Transverse colon (tissue), 4 donors: ENCODE results near the gene OOSP4A. TPM values are rescaled to one million over a fixed set of nuclear protein-coding genes. Genes with fewer than 3 reads are reported as not detected.
A peak's percentile ranks its signal among the peaks of the same experiment; 100 is the strongest.

ENCODE experiments used
- DNase-seq: peaks from one replicate; pipeline ENCODE4 v3.0.0-alpha.2; 2019
- H3K27ac ChIP-seq, 4 donors: fragments of 200-600 bp; sonication (generic); 2 replicates each; pipeline ENCODE4 v1.5.1; 2016 to 2018; ENCODE audit warnings: inconsistent platforms in 4 of 4
- H3K27me3 ChIP-seq: fragments of 200-600 bp; sonication (generic); 2 replicates; pipeline ENCODE4 v1.5.1; 2017; ENCODE audit warnings: inconsistent platforms
- H3K36me3 ChIP-seq, 4 donors: fragments of 200-600 bp; sonication (generic); 2 replicates each; pipeline ENCODE4 v1.5.1; 2017 to 2019; ENCODE audit warnings: inconsistent platforms in 4 of 4
- H3K4me1 ChIP-seq, 4 donors: fragments of 200-600 bp; sonication (generic); 2 replicates each; pipeline ENCODE4 v1.5.1; 2017 to 2020; ENCODE audit warnings: inconsistent platforms in 4 of 4
- H3K4me3 ChIP-seq, 4 donors: fragments of 200-600 bp; sonication (generic); 1 replicate in 1 of 4; 2 replicates in 3 of 4; pipeline versions ENCODE4 v1.5.1 to v1.6.1; 2017 to 2019; ENCODE audit warnings: inconsistent platforms in 4 of 4
- H3K9me3 ChIP-seq, 2 donors: fragments of 200-600 bp; sonication (generic); 2 replicates each; pipeline ENCODE4 v1.5.1; 2017 to 2019; ENCODE audit warnings: inconsistent platforms in 2 of 2
- EP300 ChIP-seq: sonication (generic); formaldehyde crosslinking; IDR thresholded peaks from one replicate; pipeline ENCODE4 v1.6.1; 2017; ENCODE audit warnings: antibody characterized with exemption, low read depth
- POLR2A ChIP-seq: fragments of 450-650 bp; IDR thresholded peaks from one replicate; pipeline ENCODE4 v1.6.1; 2016; ENCODE audit warnings: antibody characterized with exemption, mild to moderate bottlenecking, moderate library complexity
- POLR2AphosphoS5 ChIP-seq, 3 donors: sonication (generic); formaldehyde crosslinking; IDR thresholded peaks; one replicate each; pipeline ENCODE4 v1.6.1; 2016; ENCODE audit warnings: antibody characterized with exemption in 3 of 3
- WGBS, 2 donors: methylation state at CpG; one replicate each; pipeline ENCODE4 v1.1.5; 2018; ENCODE audit warnings: low coverage in 1 of 2; 5-methylcytosine and 5-hydroxymethylcytosine counted together
- in situ Hi-C, 4 donors: fragments of 200-750 bp; cut with MboI; loops; one replicate each; pipeline versions ENCODE4 v1.15.0 to v1.15.1; 2017; ENCODE audit warnings: low sequenced_read_pairs in 3 of 4, low pct_ligation_motif_present in 1 of 4, low pct_unique_long_range_greater_than_20kb in 1 of 4
- intact Hi-C: fragments of 100-400 bp; cut with DNase I; formaldehyde crosslinking; loops from one replicate; pipeline ENCODE4 v1.15.1; 2023; ENCODE audit warnings: low total_unique reads
- total RNA-seq, 4 donors: library from RNA; depleted of rRNA; stranded (reverse); fragments of >200 nt; gene quantifications; one replicate each; pipeline ENCODE4 v1.1.0, GENCODE V29; 2016
- TF ChIP-seq, protein P1 (sequence below), 5 experiments: fragments of 200-600 bp in 3 of 5; fragments of 450-650 bp in 2 of 5; sonication (generic) in 3 of 5; IDR thresholded peaks; 1 replicate in 2 of 5; 2 replicates in 3 of 5; pipeline ENCODE4 v1.5.1; 2016 to 2017; ENCODE audit warnings: antibody characterized with exemption in 5 of 5, inconsistent platforms in 3 of 5, mild to moderate bottlenecking in 2 of 5, moderate library complexity in 1 of 5

The OOSP4A gene
- total RNA-seq, 4 donors from 2014 or later: not detected

DNA sequence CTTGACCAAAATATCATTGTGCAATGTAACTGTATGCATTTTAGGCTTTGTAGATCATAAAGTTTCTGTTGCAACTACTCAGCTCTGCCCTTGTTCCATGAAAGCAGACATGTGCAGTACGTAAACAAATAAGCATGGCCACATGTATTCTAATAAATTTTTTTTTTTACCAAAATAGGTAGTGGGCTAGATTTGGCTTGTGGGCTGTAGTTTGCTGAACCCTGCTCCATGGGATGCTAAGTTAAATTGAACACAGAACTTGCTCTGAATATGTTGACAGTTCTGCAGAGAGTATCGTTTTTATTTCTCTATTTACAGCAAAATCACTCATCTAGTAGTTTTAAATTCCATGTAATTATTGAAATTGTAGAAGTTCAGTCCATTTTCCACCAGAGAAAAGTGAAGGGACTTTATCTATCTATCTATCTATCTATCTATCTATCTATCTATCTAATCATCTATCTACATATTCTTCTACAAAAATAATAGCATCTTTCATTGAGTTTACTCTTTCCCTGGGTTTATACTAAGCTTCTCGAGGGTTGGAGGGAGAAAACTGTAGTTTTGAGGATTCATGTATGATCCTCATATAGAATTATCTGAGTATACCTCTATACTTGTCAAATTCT is 9.5 kb upstream of the OOSP4A start:
- Histone ChIP-seq H3K27me3 (no peaks in the 10 kb centered on the region), H3K36me3 (no peaks in the 10 kb centered on the region), H3K27ac (no peak overlapping the region), H3K4me3 (no peak overlapping the region), H3K4me1 (no peaks in the 10 kb centered on the region), H3K9me3 (no peaks in the 10 kb centered on the region)
- DNase-seq: no peak
- intact Hi-C loops: no loop called here
- 77 to 81% methylated on average over 3 of the region's 3 CpGs for WGBS, 2 donors
- no peak for TF ChIP-seq EP300
- TF ChIP-seq, protein P1, sequence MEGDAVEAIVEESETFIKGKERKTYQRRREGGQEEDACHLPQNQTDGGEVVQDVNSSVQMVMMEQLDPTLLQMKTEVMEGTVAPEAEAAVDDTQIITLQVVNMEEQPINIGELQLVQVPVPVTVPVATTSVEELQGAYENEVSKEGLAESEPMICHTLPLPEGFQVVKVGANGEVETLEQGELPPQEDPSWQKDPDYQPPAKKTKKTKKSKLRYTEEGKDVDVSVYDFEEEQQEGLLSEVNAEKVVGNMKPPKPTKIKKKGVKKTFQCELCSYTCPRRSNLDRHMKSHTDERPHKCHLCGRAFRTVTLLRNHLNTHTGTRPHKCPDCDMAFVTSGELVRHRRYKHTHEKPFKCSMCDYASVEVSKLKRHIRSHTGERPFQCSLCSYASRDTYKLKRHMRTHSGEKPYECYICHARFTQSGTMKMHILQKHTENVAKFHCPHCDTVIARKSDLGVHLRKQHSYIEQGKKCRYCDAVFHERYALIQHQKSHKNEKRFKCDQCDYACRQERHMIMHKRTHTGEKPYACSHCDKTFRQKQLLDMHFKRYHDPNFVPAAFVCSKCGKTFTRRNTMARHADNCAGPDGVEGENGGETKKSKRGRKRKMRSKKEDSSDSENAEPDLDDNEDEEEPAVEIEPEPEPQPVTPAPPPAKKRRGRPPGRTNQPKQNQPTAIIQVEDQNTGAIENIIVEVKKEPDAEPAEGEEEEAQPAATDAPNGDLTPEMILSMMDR (IDR thresholded peaks at IDR 0.05): no peak
- no peak for TF ChIP-seq POLR2A
- TF ChIP-seq POLR2AphosphoS5 (IDR thresholded peaks at IDR 0.05): no peak
- in situ Hi-C loops: no loop called here

DNA sequence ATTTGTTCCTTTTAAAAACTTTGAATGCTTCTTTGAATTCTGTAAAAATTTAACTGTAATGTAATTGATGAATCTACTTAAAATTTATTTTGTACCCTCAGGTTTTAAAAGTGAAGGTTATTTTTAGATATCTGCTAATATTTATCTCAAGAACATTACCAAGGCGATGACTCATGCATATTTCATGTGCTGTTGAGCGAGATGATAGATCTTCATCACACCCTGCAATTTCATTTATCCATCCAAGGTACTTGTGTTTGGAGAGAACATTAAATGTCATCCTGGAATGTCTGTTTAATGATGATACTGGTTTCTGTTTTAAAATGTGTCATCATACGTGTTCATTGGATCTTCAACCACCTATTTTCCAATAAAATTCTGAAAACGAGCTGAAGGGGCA is 6.7 kb upstream of the OOSP4A start:
- 68 to 69% methylated on average over 4 of the region's 4 CpGs for WGBS, 2 donors
- Histone ChIP-seq H3K4me3 (no peak overlapping the region), H3K4me1 (peaks cover 0 to 18% (median 8%) of the 10 kb centered on the region in 4 donors), H3K9me3 (no peaks in the 10 kb centered on the region), H3K27ac (no peak overlapping the region), H3K36me3 (no peaks in the 10 kb centered on the region), H3K27me3 (no peaks in the 10 kb centered on the region)
- TF ChIP-seq POLR2AphosphoS5 (IDR thresholded peaks at IDR 0.05): no peak
- no peak for TF ChIP-seq POLR2A
- TF ChIP-seq, protein P1 (IDR thresholded peaks at IDR 0.05): no peak
- TF ChIP-seq EP300: no peak
- in situ Hi-C loops (no loop called here), intact Hi-C loops (no loop called here)
- no peak for DNase-seq

DNA sequence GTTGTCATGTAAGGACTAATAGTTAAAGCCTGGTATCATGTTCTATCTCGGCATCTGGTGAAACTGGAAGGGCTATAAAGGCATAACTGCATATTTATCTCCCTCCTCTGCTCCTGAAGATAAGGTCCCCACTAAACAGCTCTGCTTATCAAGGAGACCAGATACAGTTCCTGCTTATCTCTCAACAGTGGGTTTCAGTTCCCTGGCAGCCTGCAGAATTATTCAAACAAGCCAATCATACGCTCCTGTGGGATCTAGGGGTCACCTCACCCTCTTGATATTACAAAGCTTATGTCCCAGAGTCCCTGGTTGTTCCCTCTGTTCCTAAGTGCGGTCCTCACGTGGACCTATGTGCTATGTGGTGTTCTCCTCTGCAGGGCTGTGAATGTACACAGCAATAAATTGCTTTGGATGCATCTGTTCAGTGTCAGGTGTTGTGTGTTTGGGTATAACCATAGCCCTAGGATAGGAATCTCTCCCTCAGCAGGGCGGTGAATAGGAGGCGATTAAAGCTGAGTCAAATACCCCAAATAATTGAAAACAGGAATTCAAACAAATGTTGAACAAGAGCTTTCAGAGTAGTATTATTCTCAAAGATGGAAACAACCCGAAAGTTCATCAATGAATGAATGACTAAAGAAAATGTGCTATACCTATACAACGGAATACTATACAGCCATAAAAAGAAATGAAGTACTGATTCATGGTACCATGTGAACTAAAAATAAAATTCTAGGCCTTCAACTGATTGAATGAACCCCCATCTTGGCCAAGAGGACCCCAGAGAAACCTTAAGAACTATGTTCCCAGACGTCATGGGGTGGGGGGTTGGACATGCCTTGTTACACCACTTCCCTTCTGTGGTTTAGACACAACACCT is 3.1 kb upstream of the OOSP4A start:
- peaks cover 0 to 31% (median 11%) of the 10 kb centered on the region in 4 donors for H3K4me1 ChIP-seq
- no peak overlapping the region for H3K4me3 ChIP-seq
- no peaks in the 10 kb centered on the region for H3K9me3 ChIP-seq
- H3K27me3 ChIP-seq: no peaks in the 10 kb centered on the region
- TF ChIP-seq, protein P1 (IDR thresholded peaks at IDR 0.05): no peak
- no peak for TF ChIP-seq POLR2AphosphoS5 (IDR thresholded peaks at IDR 0.05)
- no peak for TF ChIP-seq POLR2A
- TF ChIP-seq EP300: no peak
- H3K27ac ChIP-seq: peak overlapping the region; percentile 78 to 83 (median 80)
- 65 to 83% methylated on average over 3 to 9 of the region's 9 CpGs for WGBS, 2 donors
- no peaks in the 10 kb centered on the region for H3K36me3 ChIP-seq
- DNase-seq: peak; percentile 26
- in situ Hi-C loops: no loop called here
- intact Hi-C loops: no loop called here

DNA sequence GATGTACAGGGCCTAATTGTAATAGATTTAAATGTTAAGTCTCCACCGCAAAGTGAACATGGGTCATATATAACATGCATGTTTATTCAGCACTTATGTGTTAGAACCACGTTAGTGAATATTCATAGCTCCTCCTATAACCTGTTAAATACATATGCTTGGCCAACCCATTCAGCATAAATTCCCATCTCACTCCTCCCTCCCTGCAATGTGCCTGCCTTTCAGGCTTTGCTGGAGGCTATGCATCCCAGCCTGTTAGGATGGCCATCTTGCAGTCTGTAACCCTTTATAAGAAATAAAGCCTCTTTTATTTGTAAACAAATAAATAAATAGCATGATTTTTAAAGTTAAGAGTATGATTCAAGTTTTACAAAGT is 1.7 kb upstream of the OOSP4A start:
- H3K27me3 ChIP-seq: no peaks in the 10 kb centered on the region
- intact Hi-C loops: no loop called here

More for the DNA sequence above, 1.7 kb upstream of the OOSP4A start:
- no peaks in the 10 kb centered on the region for H3K36me3 ChIP-seq
- H3K4me1 ChIP-seq: peaks cover 0 to 31% (median 11%) of the 10 kb centered on the region in 4 donors
- in situ Hi-C loops: no loop called here
- peak; percentile 25 for DNase-seq
- H3K4me3 ChIP-seq: no peak overlapping the region
- H3K9me3 ChIP-seq: no peaks in the 10 kb centered on the region
- TF ChIP-seq POLR2A (no peak), EP300 (no peak), POLR2AphosphoS5 (IDR thresholded peaks at IDR 0.05) (no peak)
- TF ChIP-seq, protein P1 (IDR thresholded peaks at IDR 0.05): no peak
- 49% methylated on average over 2 of the region's 2 CpGs; no CpG with 5 or more reads in 1 of the 2 donors for WGBS, 2 donors
- peak overlapping the region; percentile 78 to 83 (median 80) for H3K27ac ChIP-seq
